NCI-H226 (cell line): Measurements from ENCODE around the gene MYOF.
"Not testable (repeated sequence)": the region's sequence is repeated elsewhere in the genome, so short reads cannot be mapped to it uniquely, and the experiment has no call there.

Source experiments
- DNase-seq: peaks from one replicate; pipeline ENCODE4 v3.0.0-alpha.2; 2015

The MYOF gene

DNA sequence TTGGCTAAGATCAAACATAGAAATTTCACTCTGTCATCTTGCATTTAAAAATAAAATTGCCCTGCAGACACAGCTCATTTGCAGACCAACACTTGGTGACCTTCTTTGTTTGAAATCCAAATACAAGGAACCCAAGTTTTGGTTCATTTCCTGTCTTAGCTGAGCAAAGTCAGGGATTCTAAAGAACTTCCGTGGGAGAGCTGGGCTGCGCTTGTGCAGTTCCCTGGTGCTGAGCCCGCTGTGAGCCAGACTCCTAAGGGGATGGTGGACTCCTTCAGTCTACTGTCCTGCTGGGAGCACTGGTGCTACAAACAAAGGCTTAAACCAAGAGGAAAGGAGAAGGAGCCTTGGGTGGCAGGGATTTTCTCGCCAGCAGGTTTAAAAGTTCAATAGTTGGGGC, 60.0 kb downstream of the MYOF start:
- DNase-seq: no peak

DNA sequence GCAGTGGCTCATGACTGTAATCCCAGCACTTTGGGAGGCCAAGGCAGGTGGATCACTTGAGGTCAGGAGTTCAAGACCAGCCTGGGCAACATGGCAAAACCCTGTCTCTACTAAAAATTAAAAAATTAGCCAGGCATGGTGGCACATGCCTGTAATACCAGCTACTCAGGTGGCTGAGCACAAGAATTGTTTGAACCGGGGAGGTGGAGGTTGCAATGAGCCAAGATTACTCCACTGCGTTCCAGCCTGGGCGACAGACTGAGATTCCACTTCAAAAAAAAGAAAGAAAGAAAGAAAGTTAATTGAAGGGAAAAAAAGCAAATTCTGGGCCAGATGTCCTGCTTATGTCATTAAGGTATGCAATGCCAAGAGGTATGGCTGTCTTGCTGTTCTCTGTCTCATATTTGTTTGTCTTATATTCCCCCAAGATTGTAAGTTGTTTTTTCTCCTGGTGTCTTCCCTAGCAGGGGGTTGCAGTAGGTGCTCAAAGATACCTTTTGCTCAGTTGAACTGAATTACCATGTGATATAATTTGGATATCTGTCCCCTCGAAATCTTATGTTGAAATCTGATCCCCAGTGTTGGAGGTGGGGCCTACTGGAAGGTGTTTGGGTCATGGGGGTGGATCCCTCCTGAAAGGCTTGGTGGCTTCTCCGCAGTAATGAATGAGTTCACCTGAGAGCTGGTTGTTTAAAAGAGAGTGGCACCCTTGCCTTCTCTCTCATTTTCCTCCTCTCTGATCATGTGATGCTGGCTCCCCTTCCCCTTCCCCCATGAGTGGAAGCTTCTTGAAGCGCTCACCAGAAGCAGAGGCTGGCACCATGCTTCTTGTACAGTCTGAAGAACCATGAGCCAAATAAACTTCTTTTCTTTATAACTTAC, 60.9 kb downstream of the MYOF start:
- DNase-seq: no peak

DNA sequence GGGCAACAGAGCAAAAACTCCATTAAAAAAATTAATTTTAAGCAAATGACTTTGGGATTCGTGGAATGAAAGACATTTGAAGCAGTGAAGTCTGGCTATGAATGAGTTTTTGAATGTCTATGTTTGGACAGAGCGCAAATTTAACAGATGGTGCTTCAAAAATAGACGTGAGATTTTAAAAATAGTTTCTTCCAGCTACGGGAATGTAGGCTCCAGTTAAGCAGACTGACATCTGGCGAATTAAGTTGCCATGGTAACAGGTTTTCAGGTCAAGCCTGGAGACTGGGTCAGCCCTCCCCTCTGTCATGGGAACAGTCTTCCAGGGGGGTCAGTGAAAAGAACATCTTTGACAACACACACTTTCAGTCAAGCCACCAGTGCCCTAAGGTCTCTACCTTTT, 62.0 kb downstream of the MYOF start:
- DNase-seq: no peak

DNA sequence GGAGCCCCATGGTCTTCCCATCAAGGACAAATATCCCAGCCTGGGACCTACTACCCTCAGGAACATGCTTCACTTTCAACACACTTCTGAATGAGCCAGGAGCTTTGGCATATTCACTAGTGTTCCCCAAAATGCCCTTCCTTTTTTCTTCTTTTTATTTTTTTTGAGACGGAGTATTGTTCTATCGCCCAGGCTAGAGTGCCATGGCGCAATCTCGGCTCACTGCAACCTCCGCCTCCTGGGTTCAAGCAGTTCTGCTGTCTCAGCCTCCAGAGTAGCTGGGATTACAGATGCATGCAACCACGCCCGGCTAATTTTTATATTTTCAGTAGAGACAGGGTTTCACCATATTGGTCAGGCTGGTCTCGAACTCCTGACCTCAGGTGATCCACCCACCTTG, 63.1 kb downstream of the MYOF start:
- not testable (repeated sequence) for DNase-seq

DNA sequence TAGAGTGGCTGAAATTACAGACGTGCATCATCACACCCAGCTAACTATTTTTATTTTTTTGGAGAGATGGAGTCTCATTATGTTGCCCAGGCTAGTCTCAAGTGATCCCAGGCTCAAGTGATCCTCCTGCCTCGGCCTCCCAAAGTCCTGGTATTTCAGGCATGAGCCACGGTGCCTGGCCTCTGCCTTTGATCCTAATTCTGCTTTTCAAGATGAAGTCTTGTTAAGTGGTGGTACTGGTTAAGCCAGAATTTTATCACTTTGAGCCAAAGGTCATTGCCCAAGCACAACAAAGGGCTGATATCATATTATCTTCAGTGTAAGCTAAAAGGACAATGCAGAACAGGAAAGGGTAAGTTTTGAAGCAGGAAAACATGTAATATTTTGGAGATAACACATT, 64.2 kb downstream of the MYOF start:
- DNase-seq: no peak

DNA sequence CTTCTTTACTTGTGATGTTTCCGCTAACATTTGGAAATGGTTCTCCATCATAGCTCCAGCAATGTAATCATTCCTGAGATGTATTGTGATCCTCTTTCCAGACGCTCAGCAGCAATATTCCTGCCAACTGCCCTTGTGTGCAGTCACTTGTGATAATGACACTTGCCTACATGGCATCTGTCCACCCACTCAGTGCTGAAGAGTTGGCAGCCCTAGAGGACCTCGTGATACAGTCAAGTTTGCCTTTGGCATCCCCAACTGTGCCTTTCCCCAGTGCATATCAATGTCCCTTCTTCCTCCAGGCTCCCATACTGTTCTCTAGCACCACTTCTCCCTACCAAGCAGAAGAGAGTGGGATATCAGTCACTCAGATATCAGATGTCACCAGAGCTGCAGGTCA, 64.9 kb downstream of the MYOF start:
- no peak for DNase-seq

DNA sequence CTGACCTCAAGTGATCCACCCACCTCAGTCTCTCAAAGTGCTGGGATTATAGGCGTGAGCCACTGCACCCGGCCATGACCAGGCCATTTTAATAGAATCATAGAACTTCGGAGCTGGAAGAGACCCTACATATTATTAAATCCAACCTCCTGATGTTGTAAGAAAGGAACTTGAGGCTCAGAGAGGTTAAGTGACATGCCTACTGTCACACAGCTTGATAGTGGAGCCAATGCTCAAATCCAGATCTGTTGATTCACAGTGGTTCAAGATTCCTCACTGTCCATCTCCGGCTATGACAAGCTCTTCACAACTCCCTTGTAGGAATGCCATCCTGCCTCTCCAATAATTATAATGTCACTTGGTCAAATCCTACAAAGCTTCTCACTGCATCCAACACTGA, 65.3 kb downstream of the MYOF start:
- DNase-seq: no peak

DNA sequence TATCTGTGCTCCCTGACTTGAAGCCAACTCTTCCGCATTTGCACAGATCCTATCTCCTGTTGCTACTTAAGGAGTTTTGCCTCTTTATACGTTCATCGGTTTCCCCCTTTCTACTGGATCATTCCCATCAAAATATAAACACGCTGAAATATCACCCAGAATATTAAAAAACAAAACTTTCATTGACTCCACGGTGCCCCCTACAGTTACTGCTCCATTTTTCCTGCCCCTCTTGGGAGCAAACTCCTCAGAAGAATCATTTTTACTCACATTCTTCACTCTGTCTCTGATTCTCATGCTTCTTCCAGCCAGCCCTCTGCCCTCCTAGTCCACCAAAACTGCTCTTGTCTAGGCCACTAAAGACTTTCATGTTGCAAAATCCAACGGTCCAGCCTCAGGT, 66.4 kb downstream of the MYOF start:
- DNase-seq: no peak

DNA sequence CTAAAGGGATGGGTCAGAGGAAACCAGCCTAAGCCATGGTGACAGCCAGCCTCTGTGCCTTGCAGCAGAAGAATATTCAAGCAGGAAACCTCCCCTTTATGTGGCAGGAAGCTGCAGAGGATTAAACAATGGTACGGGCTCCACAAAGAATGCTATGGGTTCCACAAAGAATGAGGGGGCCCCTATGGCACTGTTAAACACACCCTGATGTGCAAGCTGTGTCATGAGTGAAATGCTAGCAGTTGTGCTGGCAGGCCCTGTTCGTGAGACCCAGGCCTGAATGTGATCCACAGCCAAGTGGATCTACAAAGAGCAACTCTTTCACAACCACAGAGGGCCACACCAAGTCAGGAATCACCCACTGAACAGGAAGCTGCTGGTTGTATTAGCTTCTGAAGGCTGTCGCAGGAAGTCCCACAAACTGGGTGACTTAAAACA, 68.9 kb downstream of the MYOF start:
- DNase-seq: no peak

DNA sequence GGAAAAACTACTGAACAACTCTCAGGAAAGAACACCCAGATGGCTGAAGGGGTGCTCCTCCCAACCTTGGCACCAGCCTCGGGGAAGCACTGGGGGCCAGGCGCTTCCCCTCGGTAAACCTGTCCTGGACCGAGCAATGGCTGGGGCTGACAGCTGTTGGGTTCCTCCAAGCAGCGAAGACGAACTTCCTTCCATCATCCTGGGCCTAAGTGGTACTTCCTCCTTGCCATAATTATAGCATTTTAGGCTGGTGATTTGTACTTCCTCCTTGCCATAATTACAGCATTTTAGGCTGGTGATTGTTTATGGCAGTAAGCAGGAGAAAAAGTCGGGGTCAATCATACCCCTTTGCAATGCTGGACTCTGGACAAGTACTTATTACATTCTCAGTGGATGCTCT, 69.3 kb downstream of the MYOF start:
- DNase-seq: no peak

DNA sequence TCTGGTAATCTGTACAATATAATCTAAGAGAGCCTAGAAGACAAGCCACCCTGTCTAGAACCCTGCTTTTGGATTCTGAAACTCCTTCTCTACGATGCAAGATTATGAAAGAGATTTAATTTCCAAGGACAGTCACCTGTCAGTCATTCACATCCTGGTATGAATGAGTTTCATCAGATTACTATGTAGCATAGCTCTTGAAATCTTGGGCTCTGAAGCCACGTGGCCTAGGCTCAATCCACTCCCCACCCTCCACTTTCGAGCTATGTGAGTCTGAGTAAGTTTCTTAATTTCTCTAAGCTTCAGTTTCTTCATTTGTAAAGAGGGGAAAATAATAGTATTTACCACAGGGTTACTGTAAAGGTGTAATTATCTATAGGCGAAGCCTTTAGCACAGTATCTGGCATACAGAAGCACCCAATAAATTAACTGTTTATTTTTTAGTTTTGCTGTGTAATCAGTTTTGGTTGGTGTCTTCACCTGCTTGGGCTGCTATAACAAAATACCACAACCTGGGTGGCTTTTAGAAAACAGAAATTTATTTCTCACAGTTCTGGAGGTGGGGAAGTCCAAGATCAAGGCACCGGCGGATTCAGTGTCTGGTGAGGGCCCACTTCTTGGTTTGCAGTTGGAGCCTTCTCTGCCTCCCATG, 71.3 kb downstream of the MYOF start:
- no peak for DNase-seq

DNA sequence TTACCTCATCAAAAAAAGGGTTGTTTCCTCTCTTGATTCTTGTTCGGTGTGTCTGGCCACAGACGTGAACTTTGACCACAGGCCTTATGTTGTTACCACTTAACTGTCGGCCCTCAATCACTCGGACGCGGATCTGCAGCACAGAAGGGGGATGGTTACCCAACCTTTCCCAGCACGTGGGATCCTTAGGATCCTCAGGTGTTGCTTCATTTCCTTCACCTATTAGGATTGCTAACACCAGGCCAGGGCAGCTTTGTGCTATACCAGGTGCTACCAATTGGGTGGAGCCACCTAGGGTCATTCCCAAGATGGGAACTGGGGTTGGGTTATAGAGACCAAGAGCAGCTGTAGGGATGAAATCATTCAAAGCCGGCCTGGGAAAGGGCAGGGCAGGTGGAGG, 73.4 kb downstream of the MYOF start:
- no peak for DNase-seq

DNA sequence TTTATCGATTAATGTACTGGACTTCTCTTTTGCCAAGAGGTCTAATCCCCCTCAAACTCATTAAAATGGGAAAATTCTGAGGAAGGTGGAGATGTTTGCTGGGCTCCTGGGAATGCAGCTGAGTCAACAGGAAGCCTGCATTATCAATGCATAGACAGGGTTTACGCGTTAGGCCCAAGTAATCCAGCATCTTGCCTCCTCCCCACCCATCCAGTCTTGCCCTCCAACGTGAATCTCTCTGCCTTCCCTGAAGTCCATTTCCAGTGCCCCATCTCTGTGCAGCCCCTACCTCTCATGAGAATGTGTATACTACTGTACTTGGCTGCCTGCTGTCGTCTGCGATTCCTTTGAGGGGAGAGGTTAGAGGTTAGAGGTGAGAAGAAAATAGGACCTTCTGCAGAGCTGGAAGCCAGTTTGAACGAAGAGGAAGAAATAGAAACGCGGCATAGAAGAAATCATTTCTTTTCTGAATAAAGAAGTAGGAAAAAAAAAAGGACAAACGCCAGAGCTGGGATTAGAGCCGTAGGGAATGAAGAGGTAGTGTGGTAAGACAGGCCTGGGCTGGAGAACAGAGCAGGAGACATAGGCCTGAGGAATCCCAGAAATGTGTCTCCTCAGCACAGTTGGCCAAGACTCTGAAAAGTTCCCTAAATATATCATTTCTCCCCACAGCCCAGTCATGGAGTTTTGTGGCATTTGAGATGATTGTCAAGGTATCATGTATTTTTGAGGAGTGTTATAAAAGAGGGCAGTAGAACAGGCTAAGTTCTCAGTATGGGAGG, 75.6 kb downstream of the MYOF start:
- DNase-seq: no peak

DNA sequence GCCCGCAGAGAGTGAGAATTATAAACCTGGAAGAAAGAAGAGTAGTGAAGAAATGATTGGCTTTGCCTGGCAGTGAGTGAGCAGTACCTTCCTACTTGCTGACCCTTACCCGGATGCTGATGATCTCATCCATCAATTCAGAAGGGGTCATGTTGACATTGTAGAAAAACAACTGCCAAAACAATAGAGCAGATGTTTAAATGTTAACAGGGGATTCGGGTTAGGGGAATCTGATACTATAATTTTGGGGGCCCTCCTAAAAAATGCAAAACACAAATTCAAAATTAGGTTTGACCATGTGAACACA, 78.1 kb downstream of the MYOF start:
- DNase-seq: no peak

DNA sequence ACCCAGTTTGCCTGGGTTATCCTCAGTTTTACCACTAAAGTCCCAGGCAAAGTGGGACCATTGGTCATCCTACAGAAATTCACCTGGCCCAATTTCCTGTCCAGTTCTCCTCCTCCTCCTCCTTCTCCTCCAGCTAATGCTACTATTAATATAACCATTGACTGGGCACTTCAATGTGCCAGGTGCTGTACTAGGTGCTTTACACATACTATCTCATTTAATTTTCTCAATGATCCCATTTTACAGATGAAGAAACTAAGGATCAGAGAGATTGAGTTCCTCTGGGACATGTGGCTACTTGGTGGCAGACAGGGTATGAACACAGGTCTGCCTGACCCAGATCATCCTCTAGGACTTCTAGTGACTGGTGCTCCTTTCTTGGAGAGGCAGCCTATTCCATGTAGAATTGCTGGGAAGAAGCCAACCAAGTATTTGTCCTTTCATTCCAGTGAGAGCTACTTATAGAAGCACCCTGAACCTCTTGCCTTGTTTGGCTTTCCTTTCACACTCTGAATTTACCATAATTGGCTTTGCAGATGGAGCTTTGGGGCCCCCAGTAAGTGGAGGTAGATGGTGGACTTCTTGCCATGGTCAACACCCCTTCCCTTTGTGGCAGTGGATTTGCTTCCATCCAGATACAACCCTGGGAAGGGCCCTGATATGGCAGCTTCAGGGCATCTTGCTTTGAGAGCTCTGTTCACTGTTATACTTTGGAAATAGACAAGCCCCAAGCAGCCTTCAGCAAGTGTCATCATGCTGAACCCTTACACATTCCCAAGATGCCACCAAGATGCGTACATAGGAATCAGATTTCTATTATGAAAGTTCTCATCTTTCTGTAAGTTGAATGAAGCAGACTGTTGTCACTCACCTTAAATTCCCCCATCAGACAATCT, 78.7 kb downstream of the MYOF start:
- DNase-seq: no peak

DNA sequence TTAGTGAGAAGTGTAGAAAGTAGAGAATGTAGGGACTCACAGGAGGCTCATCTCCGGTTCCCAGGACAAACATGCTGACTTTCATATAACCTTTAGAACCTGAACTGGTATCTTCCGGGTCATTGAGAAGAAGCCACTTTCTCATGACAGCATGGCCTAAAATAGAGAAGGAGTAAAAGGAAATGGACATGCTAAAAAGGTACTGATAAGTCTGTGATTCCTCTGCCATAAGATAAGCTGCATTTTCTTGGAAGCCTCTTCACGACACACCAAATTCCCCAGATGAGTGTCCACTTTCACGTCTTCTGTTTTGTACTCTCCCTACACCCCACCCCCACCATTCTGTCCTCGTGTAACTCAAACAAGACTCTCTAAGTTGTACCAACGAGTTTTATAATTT, 79.9 kb downstream of the MYOF start:
- no peak for DNase-seq

DNA sequence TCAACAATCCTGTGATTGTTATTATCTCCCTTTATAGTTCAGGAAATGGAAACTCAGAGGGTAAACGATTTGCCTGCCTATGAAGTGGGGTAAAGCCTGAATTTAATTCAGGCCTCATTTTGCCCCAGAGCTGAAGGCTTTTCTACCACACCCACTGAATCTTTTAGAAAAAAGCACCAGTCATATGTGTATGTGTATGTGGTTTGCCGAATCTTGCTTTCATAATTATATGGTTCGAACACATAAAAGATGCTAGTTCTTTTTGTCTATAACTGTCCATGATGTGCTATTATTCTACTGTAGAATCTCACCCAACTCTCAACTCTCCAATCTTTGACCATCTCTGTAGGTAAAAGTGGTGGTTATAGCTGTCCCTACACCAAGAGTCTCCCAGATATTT, 83.6 kb downstream of the MYOF start:
- DNase-seq: no peak

DNA sequence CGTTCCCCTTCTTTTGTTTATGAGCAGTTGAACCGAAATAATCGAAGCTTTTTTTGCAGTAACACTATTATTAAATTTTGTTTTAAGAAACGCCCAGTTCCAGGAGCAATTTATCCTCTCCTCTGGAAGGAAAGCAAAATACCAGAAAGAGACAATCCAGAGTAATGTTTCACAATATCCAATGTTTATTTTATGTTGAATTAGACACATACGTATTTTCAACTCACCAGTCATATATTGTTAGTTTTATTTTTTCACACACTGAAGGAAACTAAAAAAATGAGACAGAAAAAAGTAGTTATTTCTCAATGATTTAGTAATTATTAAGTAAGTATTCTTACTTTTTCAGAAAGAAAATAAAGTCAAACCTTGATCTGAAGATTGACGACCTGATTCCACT, 85.1 kb downstream of the MYOF start:
- no peak for DNase-seq

DNA sequence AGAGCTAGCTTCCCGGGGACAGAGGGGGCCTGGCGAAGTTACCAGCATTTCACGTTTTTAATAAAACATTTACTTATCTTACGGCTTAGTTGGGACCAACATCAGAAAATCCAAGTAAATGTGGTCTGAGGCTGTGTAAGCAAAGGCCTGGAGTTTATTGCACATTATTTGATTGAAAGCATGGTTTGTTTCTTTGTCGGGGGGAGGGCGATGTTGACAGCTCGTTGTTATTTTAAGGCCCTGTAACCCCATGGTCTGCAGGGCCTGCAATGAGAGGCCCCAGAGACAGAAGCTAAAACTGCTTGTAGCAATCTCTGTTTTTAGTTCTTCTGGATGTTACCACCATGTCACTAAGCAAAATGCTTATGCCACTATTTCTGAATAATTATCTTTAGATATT, 88.9 kb downstream of the MYOF start:
- DNase-seq: no peak

DNA sequence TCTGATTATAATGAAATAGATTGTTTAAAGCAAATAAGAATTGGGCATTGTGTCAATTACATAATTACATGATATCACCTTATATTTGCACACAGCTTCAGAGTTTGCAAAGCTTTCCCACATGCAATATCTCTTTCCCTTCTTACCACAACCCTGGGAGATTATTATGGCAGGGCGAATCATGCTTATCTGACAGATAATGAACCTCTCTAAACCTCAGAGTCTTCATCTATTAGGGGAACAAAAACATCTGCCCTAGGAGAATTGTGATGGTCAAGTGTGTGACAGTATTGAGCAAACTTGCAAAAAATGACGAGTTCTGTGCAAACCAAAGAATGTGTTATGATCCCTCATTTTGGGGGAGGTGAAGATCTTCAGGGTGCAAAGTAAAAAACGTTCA, 90.0 kb downstream of the MYOF start:
- peak; percentile 18 for DNase-seq

DNA sequence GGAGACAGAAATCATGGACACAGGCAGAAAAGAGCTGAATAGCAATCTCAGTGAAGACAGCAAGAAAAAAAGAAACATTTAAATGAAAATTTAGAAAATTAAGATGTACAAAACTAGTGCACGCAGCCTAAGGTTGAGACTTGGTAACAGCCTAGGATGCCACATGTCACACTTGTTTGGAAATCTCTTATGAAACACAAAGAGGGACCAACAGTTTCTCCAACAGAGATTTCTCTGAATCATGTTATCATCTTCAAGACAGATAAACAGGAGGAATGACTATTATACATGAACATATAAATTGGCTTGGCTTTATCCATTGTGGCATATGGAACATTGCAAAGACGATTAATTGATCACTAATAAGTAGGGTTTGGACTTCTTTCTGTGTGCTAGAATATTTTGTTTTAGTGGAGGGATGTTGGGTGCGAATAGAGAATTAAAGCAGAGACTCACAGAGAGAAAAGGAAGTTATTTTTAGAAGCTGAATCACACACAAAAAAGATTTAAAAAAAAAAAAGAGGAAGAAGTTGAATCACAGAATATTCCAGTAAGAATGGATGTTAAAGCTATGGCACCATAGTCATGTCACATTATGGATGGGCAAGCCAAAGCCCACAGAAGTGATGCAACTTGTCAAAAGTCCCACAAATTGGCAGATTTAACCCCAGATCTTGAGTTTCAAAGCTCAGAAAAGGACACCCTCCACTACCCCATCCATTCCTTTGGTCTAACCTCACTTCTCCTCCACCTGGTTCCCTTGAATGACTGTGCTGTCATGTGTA, 91.6 kb downstream of the MYOF start:
- DNase-seq: no peak
